Measurements from ENCODE around the gene KIAA1671. TPM values are rescaled to one million over a fixed set of nuclear protein-coding genes. Genes with fewer than 3 reads are reported as not detected.

KIAA1671 gene
- total RNA-seq, 6 experiments from 2014 or later = 1.3 to 5.0 (median 1.6) TPM

- no peak for DNase-seq
- Mint-ChIP-seq H3K4me1 (ENCODE audit: low read depth) (no peaks in the 10 kb centered on the region), H3K4me3 (no peak overlapping the region), H3K9me3 (peaks cover 8% of the 10 kb centered on the region; the same call in 1 of the 2 replicates), H3K36me3 (ENCODE audit: low read depth) (no peaks in the 10 kb centered on the region), H3K27me3 (ENCODE audit: insufficient read depth) (peaks cover 20% of the 10 kb centered on the region), H3K27ac (no peak overlapping the region)
- TF ChIP-seq, protein P1, sequence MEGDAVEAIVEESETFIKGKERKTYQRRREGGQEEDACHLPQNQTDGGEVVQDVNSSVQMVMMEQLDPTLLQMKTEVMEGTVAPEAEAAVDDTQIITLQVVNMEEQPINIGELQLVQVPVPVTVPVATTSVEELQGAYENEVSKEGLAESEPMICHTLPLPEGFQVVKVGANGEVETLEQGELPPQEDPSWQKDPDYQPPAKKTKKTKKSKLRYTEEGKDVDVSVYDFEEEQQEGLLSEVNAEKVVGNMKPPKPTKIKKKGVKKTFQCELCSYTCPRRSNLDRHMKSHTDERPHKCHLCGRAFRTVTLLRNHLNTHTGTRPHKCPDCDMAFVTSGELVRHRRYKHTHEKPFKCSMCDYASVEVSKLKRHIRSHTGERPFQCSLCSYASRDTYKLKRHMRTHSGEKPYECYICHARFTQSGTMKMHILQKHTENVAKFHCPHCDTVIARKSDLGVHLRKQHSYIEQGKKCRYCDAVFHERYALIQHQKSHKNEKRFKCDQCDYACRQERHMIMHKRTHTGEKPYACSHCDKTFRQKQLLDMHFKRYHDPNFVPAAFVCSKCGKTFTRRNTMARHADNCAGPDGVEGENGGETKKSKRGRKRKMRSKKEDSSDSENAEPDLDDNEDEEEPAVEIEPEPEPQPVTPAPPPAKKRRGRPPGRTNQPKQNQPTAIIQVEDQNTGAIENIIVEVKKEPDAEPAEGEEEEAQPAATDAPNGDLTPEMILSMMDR (IDR thresholded peaks at IDR 0.05) = no peak
Measured at GRCh38 chr22:24926428-24926725, 26.1 kb upstream of the KIAA1671 start.

DNA sequence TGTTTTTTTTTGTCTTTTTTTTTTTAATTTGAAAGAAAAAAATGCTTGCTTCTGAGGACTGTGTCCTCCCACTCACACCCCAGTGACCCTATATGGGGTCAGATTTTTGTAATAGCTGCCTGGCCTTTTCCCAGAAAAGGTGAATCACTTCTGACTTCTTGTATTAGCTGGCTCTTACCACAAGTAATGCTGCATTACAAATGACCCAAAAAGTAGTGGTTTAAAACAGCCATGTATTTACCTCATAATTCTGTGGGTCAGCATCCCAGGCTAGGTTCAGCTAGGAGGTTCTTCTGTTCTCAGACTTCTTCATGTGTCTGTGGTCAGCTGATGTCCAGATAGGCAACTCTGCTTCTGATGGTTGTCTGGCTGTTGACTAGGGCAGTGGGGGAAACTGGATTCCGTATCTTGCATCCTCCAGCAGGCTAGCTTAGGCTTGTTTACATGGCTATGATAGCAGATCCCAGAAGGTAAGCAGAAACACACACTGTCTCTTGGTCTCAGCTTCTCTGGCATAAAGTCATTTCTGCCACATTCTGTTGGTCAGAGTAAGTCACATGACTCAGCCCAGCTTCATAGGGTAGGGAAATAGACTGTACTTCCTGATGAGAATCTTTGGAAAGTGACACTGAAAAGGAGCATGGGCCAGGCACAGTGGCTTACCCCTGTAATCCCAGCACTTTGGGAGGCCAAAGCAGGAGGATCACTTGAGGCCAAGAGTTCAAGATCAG is 25.5 kb upstream of the KIAA1671 start:
- no peak for DNase-seq
- Mint-ChIP-seq H3K4me3 (no peak overlapping the region), H3K27me3 (ENCODE audit: insufficient read depth) (peaks cover 20% of the 10 kb centered on the region), H3K36me3 (ENCODE audit: low read depth) (no peaks in the 10 kb centered on the region), H3K27ac (no peak overlapping the region), H3K4me1 (ENCODE audit: low read depth) (no peaks in the 10 kb centered on the region), H3K9me3 (peaks cover 8% of the 10 kb centered on the region; the same call in 1 of the 2 replicates)
- TF ChIP-seq, protein P1 (IDR thresholded peaks at IDR 0.05) = no peak

- no peak for DNase-seq
- Mint-ChIP-seq H3K36me3 (ENCODE audit: low read depth) (no peaks in the 10 kb centered on the region), H3K27me3 (ENCODE audit: insufficient read depth) (peaks cover 24% of the 10 kb centered on the region), H3K27ac (no peak overlapping the region), H3K4me1 (ENCODE audit: low read depth) (no peaks in the 10 kb centered on the region), H3K9me3 (peaks cover 8% of the 10 kb centered on the region; the same call in 1 of the 2 replicates), H3K4me3 (no peak overlapping the region)
- TF ChIP-seq, protein P1 (IDR thresholded peaks at IDR 0.05) = no peak
Measured at GRCh38 chr22:24928322-24928721, 24.2 kb upstream of the KIAA1671 start.

DNA sequence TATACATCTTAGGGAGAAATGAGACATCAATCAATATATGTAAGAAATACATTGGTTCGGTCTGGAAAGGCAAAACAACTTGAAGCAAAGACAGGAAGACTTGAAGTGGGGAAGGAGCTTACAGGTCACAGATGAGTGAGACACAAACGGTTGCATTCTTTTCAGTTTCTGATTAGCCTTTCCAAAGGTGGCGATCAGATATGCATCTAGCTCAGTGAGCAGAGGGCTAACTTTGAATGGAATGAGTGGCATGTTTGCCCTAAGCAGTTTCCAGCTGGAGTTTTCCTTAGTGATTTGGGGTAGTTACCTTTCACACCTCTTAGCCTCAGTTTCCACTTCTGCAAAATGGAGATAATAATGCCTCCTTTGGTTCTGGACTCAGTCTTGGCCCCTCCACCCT is 21.8 kb upstream of the KIAA1671 start:
- peaks cover 8% of the 10 kb centered on the region; the same call in 1 of the 2 replicates for H3K9me3 Mint-ChIP-seq
- H3K36me3 Mint-ChIP-seq (ENCODE audit: low read depth) = no peaks in the 10 kb centered on the region
- H3K4me3 Mint-ChIP-seq = no peak overlapping the region
- TF ChIP-seq, protein P1 (IDR thresholded peaks at IDR 0.05) = no peak
- no peak overlapping the region for H3K27ac Mint-ChIP-seq
- no peaks in the 10 kb centered on the region for H3K4me1 Mint-ChIP-seq (ENCODE audit: low read depth)
- H3K27me3 Mint-ChIP-seq (ENCODE audit: insufficient read depth) = peaks cover 16% of the 10 kb centered on the region
- no peak for DNase-seq

- no peak for DNase-seq
- H3K4me3 Mint-ChIP-seq = no peak overlapping the region
- peaks cover 7% of the 10 kb centered on the region; the same call in 1 of the 2 replicates for H3K27me3 Mint-ChIP-seq (ENCODE audit: insufficient read depth)
- H3K27ac Mint-ChIP-seq = no peak overlapping the region
- TF ChIP-seq, protein P1 (IDR thresholded peaks at IDR 0.05) = no peak
- H3K9me3 Mint-ChIP-seq = no peaks in the 10 kb centered on the region
- H3K36me3 Mint-ChIP-seq (ENCODE audit: low read depth) = no peaks in the 10 kb centered on the region
- no peaks in the 10 kb centered on the region for H3K4me1 Mint-ChIP-seq (ENCODE audit: low read depth)
Measured at GRCh38 chr22:24935771-24936483, 16.6 kb upstream of the KIAA1671 start.

All from HFFc6 (cell line).